ENCODE data around the gene PRR19.

The PRR19 gene

GRCh38 chr19:42350417-42350816, 48.5 kb downstream of the PRR19 start:
- no peak for DNase-seq (ENCODE audit: low read depth)

- no peak for DNase-seq (ENCODE audit: low read depth)
These were observed 49.3 kb downstream of the PRR19 start for GRCh38 chr19:42351079-42351735.

- no peak for DNase-seq (ENCODE audit: low read depth)
These were observed 50.6 kb downstream of the PRR19 start for GRCh38 chr19:42352301-42353259.

- DNase-seq (ENCODE audit: low read depth): no peak
These were observed 51.5 kb downstream of the PRR19 start for GRCh38 chr19:42353341-42354015.

GRCh38 chr19:42355896-42356295, 54.0 kb downstream of the PRR19 start:
- no peak for DNase-seq (ENCODE audit: low read depth)

- DNase-seq (ENCODE audit: low read depth): no peak
These were observed 54.8 kb downstream of the PRR19 start for GRCh38 chr19:42356686-42357085.

- DNase-seq (ENCODE audit: low read depth): no peak
These were observed 55.4 kb downstream of the PRR19 start for GRCh38 chr19:42357290-42357689.

Data from GM04504 (cell line).